ENCODE results near the gene ARAP3.

- TF ChIP-seq, protein P1, sequence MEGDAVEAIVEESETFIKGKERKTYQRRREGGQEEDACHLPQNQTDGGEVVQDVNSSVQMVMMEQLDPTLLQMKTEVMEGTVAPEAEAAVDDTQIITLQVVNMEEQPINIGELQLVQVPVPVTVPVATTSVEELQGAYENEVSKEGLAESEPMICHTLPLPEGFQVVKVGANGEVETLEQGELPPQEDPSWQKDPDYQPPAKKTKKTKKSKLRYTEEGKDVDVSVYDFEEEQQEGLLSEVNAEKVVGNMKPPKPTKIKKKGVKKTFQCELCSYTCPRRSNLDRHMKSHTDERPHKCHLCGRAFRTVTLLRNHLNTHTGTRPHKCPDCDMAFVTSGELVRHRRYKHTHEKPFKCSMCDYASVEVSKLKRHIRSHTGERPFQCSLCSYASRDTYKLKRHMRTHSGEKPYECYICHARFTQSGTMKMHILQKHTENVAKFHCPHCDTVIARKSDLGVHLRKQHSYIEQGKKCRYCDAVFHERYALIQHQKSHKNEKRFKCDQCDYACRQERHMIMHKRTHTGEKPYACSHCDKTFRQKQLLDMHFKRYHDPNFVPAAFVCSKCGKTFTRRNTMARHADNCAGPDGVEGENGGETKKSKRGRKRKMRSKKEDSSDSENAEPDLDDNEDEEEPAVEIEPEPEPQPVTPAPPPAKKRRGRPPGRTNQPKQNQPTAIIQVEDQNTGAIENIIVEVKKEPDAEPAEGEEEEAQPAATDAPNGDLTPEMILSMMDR (IDR thresholded peaks at IDR 0.05; ENCODE audit: extremely low read depth in 1 of 2, insufficient read depth in 1 of 2, low read depth in 1 of 2, low read length in 2 of 2) = no peak
- TF ChIP-seq, protein P2, sequence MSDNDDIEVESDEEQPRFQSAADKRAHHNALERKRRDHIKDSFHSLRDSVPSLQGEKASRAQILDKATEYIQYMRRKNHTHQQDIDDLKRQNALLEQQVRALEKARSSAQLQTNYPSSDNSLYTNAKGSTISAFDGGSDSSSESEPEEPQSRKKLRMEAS (IDR thresholded peaks at IDR 0.05; ENCODE audit: insufficient read depth, insufficient read length) = no peak
- no peak for TF ChIP-seq FOS (IDR thresholded peaks at IDR 0.05; ENCODE audit: borderline replicate concordance, insufficient read depth, low read length)
Measured at GRCh38 chr5:141640051-141640415, 42.0 kb downstream of the ARAP3 start.

Measured in endothelial cell of umbilical vein (primary cell).